ENCODE measurements around the gene PPT2.
"Not testable (repeated sequence)": the region's sequence is repeated elsewhere in the genome, so short reads cannot be mapped to it uniquely, and the experiment has no call there.

PPT2 gene

DNA sequence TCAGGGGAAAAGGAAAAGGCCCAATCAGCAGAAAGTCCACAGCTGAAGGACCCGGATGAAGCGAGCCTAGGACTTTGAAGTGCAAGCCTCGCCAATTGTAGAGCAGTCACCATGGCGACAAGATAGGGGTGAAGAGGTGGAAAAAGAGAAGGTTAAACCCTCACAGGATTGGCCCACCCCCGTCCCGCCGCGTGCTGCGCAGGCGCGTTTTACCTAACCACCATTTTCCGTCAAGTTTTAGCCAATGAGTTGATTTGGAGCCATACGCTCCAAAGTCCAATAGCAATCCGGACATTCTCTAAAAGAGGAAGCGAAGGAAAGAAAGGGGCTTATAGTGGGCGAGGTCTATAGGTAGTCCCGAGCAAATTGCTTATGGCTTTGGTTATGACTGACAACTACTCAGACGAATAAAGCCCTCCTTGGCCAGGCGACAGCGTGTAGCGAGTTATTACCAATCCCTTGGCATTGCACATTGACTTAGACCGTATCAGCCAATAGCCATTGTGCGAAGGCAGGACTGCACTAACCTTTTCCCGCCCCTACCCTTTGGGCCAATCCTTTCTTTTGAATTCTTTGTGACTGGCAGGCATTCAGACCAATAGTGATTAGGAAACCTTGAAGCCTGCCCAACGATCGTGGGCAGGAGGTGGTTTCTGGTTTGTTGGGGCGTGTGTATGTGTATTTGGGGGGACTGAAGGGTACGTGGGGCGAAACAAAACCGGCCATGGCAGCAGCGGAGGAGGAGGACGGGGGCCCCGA lies 24.0 kb downstream of the PPT2 start, which contains the start of gene RNF5:
RNF5 (plus strand) TSS at position 618 of the 759 bp plus-strand sequence; CDS start at position 725, 107 bp downstream.
- DNase-seq = peak; percentile 85

DNA sequence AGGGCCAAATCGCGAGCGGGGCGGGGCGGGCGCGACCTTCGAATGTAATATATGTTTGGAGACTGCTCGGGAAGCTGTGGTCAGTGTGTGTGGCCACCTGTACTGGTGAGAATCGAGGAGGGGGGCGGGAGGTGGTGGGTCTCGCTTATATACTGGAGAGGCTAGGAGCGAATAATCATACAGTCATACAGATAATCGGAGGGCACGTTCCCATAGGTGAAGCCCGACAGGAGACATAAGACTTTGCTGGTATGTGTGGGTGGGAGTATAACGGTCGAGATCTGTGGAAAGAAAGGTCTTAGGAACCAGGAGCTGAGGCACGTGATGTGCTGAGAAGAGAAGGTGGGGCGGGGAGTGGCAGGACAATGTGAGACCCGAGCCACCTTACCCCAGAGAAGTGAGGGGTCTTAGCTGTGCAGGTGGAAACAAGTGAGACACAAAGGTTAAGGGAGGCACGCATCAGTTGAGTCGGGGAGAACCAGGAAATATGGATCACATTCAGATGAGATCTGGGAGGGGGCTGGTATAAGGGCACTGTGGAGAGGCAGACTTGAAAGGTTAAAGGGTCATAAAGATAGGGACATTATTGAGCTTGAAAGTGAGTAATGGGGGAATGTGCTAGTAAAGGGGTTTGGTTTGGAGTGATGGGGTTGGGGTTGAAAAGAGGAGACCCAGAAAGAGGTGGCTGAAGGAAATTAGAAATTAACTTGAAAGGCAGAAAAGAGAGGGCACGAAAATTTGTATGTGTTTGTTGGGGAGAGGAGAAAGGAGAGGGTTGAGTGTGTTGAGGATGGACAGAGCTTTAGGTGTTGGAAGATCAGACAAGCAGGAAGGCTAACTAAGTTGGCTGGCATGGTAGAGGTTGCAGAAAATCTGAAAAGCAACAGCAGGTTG lies 24.9 kb downstream of the PPT2 start:
- no peak for DNase-seq

DNA sequence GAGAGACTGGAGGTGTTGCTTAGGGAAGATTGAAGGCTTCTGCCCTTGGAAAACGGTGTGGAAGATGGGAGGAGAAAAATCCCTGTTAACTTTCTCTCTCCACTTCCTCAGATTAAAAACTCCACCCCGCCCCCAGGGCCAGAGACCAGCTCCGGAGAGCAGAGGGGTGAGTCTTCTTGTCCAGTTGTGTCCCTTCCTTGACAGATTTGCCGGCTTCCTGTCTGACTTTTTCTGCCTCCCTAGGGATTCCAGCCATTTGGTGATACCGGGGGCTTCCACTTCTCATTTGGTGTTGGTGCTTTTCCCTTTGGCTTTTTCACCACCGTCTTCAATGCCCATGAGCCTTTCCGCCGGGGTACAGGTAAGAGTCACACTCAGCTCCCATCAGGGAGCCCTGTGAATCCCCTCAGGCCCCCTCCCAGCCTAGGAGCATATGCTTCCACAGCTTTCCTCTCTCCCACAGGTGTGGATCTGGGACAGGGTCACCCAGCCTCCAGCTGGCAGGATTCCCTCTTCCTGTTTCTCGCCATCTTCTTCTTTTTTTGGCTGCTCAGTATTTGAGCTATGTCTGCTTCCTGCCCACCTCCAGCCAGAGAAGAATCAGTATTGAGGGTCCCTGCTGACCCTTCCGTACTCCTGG lies 25.9 kb downstream of the PPT2 start:
- DNase-seq = no peak

DNA sequence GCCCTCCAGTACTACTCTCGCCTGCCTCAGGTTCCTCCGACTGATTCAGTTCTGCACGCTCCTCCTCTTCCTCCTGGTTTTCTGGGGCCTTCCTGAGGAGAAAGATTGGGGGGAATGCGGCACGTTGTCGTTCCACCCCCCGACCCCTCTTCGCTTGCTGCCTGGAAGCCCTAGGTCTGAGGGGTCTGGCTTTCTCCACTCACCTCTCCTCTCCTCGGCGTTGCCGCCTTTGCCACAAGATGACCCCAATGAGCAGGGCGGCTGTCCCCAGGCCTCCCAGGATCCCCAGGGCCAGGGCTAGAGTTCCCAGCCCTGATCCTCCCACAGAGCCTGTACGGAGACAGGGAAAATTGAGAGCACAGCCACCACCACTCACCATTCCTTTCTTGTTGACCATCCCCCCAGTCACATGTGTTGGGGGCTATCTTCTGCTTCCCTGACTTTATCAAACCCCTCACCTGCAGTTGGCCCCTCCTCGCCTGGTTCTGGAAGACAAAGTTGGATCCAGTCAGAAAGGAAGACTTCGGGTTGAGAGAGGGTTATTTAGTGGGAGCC lies 27.3 kb downstream of the PPT2 start:
- no peak for DNase-seq

DNA sequence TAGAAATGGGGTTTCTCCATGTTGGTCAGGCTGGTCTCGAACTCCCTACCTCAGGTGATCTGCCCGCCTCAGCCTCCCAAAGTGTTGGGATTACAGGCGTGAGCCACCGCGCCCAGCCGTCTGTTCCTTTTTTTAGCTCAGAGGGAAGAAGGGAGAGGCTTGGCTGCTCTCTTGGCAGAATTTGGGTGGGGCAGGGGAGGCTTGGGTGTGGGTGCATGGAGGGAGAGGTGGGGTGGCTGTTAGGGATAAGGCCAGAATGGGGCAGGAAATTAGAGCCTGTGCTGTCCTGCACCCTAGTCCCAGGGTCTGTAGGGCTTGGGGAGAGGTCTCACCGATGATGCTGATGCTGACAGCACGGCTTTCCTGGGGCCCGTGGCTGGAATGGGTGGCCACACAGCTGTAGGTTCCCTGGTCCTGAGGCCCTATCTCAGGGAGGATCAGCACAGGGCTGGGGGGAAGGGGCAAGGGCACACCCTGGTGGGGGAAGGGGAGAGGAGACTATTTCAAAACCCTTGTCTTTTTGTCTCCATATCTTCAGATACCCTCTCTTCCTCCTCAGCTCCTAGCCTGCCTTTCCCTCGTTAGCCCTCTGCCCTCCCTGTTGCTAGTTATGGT lies 28.1 kb downstream of the PPT2 start:
- DNase-seq = no peak

DNA sequence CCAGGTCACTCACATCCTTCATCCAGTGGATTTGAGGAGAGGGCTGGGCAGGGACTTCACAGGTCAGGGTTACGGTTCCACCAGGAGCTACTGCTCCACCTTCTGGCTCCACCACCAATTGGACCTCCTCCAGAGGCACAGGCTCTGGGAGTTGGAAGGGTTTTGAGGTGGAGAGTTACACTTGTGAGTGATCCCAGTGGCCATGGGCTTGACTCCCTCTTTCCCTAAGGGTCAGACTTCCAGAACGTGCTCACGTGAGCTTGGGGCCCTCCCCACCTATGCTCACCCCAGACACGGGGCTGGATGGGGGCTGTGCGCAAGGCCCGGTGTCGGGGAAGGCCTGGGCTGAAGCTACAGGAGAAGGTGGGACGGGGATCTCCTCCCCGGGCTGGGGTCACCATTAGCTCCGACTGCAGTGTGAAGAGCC lies 28.6 kb downstream of the PPT2 start:
- DNase-seq = no peak

DNA sequence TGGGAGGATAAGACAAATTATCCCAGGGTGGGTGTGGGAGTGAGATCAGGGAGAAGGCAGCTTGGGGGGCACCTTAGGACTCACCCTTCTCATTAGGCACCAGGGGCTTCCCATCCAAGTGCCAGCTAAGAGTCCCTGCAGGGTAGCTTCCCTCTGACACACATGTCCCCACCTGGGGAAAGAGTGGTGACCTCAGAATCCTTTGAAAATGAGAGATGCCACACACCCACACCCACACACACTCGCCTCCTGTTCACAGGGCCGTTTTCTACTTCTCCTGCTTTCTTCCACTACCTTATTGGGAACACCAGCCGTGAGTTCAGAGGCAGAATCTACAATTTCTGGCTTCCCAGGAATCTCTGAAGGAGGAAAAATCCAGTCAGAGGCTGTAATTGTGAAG lies 29.1 kb downstream of the PPT2 start:
- DNase-seq = no peak

DNA sequence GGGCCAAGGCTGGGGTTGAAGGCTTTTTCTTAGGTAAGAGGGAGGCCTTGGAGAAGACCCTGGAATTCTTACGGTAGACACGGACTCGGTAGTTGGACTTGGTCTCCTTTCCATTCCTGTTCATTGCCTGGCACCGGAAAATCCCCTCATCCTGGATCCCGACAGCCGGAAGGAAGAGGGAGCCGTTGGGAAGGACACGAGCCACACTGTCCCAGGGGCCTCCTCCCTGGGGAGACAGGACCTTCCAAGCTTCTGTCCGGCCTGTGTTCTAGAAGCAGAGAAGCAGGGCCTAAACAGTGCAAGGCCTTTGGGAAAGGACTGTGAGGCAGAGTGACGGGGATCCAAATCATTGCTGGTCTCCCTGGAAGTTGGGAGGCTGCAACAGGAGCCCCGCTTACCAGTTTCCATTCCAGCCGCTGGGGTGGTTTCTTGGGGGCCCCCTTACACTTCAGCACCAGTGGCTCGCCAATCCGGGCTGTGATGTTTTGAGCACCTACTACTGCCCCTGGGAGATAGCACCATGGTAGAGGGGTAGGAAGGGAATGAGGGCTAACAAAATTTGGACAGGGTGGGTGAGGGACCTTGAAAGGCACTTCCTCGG lies 29.6 kb downstream of the PPT2 start:
- DNase-seq = no peak

DNA sequence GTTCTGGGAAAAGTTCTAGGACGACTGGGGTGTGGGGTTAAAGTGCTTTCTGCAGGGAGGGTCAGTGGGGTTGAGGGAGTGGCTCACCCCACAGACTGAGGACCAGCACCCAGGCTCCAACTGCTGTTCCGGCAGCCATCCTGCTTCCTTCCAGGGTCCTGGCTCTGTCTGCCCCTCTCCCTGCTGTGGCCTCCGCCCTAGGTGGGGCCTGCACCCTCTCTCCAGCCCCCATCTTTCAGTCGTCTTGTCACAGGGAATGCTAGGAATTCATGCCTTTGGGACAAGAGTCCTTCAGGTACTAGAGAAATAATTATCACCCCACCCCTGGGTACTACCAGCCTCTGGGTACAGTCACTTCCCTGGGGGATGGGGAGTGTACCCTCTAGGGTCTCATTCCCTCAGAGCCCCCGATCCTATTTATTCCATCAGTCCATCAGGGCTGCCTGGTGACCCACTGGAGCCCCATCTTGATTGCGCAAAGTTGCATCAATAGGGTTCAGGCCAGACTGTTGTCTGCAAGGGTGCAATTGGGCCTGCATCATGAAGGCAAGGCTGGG lies 30.2 kb downstream of the PPT2 start, which contains the start of gene AGER:
AGER (minus strand) TSS at position 170 of the 557 bp plus-strand sequence; CDS start at position 139, 31 bp downstream.
- DNase-seq = no peak

DNA sequence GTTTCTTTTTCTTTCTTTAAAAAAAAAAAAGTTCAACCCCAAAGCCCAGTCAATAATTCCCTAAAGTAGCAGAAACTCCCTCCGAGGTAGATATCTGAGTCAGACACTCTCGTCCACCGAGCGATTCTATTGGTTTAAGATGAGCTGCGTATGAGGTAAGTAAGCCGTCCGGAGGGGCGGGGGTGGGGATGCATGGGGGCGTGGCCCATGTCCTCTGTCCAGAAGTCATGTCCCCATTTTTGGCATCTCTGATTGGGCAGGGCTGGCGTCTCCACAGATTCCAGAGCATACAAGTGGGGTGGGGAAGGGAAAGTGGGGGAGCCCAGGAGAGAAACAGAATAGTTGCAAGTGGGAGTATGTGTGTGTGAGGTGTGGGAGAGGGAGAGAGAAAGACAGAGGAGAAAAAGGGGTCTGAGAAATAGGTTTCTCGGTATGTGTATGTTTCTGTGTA lies 31.8 kb downstream of the PPT2 start:
- peak; percentile 44 for DNase-seq

DNA sequence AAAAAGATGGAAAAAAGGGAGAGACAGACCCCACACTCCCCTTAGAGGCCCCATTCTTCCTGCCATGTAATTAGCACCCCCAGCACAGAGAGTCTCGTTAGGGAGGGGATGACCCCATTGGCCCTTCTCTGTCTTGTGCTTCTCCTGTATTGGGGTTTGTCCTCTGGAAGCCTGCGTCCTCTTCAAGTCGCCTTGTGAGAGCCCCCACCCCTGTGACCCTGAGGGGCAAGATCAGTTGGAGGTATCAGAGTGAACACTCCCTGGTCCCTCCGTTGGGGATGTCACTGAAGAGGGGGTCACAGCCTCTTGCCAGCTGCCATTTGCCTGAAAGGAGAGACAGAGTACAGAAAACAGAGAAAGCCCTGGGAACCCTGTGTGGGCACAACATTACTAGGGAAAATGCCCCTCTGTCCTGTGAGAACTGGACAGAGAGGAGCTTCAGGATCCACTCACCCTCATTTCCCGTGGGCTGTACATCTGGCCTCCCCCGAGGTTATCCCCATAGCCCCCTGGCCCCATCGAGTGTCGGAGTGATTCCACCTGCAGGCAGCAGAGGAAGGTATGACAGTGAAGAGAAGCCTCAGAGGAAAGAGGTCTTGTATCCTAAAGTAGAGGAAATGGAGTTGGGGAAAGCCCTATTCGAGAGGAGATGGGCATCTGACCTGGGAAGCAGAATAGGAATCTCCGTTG lies 32.4 kb downstream of the PPT2 start:
- not testable (repeated sequence) for DNase-seq

DNA sequence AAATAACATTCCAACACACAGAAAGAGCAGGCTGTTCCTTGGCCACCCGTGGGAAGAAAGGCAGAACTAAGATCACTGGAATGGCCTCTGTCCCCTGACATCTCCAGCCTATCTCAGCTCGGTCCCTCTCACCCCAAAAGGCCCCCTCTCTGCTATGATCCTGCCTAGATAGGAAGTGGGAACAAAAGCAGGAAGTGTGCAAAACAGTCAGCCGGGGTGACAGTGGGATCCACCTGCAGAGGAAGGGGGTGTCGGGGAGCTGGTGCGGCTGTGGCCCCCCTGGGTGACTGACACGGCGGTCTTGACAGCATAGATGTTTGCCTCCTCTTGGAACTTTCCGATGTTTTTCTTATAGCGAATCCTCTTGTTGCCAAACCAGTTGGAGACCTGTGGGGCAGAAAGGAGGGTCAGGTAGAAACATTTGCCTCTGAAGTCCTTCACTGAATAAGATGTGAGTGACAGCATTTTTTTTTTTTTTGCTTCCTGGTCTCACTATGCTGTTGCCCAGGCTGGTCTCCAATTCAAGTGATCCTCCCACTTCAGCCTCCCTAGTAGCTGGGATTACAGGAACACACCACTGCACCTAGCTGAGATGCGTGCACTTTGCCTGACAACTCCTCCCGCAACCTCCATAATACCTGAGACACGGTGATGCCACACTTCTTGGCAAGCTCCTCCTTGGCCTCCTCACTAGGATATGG lies 33.2 kb downstream of the PPT2 start:
- DNase-seq = no peak

DNA sequence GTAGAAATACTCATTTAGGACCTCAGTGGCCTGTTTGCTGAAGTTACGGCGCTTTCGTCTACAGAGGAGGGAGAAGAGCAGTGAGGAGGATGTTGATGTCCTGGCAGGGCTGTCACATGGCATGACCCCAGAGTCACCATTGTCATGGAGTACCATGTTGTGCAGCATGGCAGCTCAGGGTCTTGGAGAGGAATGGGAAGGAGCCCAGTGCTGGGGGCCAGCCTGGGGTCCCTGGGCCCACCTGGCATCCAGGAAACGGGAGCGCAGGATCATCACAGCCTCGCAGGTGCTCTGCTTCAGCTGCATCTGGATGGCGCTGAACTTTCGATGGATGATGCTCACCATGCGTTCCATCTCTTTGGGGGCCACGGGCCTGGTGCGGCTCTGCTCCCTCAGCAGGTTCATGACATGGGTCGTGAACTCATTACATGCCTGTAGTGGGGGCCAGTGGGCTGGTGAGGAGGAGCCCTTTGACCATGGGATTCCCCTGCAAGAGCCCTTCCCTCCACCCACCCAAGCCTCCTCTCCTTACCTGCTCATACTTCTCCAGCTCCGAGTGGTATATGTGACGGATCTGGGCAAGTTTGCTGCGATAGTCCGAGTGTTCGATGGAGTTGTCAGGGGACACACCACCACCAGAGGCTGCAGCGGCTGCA lies 33.9 kb downstream of the PPT2 start:
- DNase-seq = not testable (repeated sequence)

DNA sequence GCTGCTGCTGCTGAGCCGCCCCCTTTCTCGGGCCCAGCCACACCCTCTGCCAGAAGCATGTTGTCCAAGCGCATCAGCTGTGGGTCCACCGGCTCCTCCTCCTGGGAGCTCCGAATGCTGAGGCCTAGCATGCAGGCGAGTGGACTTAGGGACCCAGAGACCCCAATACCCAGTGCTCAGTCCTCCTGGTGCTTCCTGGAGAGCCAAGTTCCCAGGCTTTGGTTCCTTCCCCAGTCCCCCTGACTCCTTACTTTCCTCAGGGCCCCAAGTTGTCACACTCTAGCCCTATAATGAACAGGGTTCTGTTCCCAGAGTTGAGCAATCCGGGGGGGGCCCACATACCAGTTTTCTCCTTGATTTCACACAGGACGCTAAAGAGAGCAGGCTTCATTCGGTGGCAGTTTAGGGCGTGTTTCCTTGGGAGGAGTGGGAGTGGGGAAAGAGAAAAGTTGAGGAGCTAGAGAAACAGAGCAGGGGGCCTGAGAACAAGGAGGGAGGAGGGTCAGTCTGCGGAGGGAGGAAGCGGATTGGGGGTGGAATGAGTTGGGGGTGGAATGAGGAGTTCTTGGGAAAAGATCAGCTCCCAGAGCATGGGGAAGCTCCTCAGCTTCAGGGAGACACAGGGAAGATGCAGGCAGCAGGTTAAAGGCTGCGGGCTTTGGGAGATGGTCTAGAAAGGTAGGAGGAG lies 34.6 kb downstream of the PPT2 start:
- no peak for DNase-seq

DNA sequence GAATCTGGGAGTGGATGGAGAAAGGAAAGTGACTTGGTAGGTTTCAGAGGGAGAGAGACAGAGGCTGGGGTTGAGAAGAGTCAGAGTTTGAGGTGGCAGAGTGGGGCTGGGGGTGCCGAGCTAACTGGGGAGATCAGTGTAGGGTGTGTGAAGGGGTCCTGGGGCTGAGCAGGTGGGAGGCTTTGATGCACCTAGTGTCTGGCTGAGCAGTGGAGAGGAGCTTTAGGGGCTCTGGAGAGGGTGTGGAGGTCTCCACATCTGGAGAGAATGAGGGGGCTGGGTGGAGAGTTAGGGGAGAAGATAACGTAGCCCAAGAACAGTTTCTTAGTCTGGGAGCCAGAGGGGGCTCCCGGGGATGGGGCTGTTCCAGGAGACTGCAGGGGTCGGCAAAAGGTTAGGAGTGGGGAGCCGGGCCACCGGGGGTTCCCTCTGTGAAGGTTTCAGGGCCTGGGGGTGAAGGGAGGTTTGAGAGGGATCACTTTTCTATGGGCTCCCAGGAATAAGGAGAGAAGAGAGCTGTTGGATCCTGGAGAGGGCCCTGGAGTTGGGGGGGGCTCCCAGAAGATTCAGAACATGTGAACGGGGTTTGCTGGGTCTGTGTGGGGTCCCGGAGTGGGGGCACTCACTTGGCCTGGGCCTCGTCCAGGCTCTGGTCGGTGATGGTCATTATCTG lies 35.3 kb downstream of the PPT2 start:
- DNase-seq = no peak

DNA sequence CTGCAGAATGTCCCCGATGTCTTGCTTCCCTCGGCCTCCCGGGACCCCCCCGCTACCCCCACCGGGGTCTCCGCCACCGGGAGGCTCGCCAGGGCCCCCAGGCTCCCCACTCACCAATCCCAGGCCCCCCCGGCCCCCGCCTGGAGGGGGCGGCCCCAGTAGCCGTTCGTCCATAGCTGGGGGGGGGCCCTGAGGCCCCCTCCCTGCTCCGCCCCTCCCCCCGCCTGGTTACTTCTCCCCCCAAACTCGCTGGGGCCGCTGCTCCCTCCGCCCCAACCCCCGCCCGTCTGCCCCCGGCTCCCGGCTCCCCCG lies 35.8 kb downstream of the PPT2 start:
- DNase-seq = no peak

DNA sequence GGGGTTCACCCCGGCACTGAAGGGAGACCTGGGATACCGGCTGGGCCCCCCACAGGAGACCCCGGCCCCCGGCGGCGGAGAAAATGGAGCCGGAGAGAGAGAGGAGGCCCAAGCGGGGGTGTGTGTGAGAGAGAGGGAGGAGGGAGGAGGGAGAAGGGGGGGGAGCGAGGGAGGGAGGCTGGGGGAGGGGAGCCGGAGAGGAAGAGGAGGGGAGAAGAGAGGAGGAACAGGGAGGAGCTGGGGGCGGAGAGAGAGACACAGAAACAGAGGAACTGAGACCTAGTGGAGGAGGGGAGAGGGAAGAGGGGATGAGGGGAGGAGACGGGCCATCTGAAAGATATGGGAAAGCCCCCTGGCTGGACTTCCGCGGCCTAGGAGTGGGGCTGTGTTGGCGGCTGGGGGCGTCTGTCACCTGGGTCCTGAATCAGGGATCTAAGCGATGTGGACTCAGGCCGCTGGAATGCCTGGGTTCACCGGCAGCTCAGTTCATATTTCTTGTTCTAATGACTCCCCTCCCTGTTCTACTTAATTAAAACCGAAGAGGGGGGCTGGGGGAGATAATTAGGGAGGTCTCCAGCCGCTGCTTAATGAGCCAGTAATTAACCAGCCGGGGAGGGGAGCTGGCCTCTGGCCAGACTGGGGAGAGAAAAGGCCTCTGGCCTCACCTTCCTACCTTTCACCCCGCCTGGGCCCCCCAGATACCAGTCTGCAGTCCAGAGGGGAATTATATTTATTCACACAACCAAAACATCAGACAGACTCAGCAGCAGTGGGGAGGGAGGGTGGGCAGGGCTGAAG lies 36.3 kb downstream of the PPT2 start, which contains the start of gene PBX2:
PBX2 (minus strand) TSS at position 149 of the 798 bp plus-strand sequence. CDS start 287 bp downstream, outside the sequence.
- peak; percentile 64 for DNase-seq
